ENCODE data around the gene CFH.

- TF ChIP-seq GATA2 (IDR thresholded peaks at IDR 0.05; ENCODE audit: low read depth, low read length), result no peak
- no peak for TF ChIP-seq GATA3 (IDR thresholded peaks at IDR 0.05; ENCODE audit: low read depth, low read length)
Measured at GRCh38 chr1:196640976-196641375, 10.9 kb upstream of the CFH start.

Measured in SH-SY5Y (cell line).